HCT116 (cell line): ENCODE measurements around the gene KRT39. TPM values are rescaled to one million over a fixed set of nuclear protein-coding genes. Genes with fewer than 3 reads are reported as not detected.

Source experiments
- ATAC-seq: fragments of 200-7000 bp; cut with Tn5 transposase; 2 replicates; pipeline ENCODE4 v1.9.1; 2020; ENCODE audit warnings: mild to moderate bottlenecking, moderate library complexity
- BruUV-seq: library from RNA; stranded (reverse); fragments of 400-500 nt; replicated peaks from 2 replicates; lab custom pipeline; 2021; lab: Mats Ljungman, UMichigan
- CTCF ChIA-PET: fragments of 300-600 bp; sonication (Branson Sonifier 250); formaldehyde crosslinking; loops from one replicate; lab custom pipeline; 2021; ENCODE audit warnings: antibody characterized with exemption; lab: Charles Lee
- POLR2A ChIA-PET: fragments of 300-600, 350-600 bp; sonication (Branson Sonifier 250); formaldehyde crosslinking; loops from one replicate; lab custom pipeline; 2021; ENCODE audit warnings: antibody characterized with exemption; lab: Charles Lee
- RAD21 ChIA-PET, 2 experiments: fragments of 300-600 bp; sonication (Branson Sonifier 250); formaldehyde crosslinking; loops; one replicate each; lab custom pipeline; 2023; ENCODE audit warnings: low total read pairs in 2 of 2; ENCODE audit not compliant: uncharacterized antibody in 2 of 2, unreplicated experiment in 2 of 2, low non-redundant PET in 1 of 2; lab: Charles Lee
- DNase-seq: peaks from one replicate; pipeline ENCODE4 v3.0.0-alpha.2; 2010; ENCODE audit warnings: low read depth, low spot score
- H2AFZ ChIP-seq: fragments of 200-600 bp; shearing (Covaris generic), sonication (generic); 2 replicates; pipeline ENCODE4 v1.6.1; 2017; ENCODE audit warnings: low read depth, mixed run types, mixed read lengths, antibody characterized with exemption, low read length; ENCODE audit not compliant: poor library complexity, severe bottlenecking
- H3K27ac ChIP-seq: 2 replicates; pipeline ENCODE4 v1.5.1; 2012; ENCODE audit warnings: low read depth, low read length
- H3K27me3 ChIP-seq: fragments of 200-600 bp; sonication (generic); 2 replicates; pipeline ENCODE4 v1.6.1; 2016; ENCODE audit warnings: mixed run types, low read length, mixed read lengths; ENCODE audit not compliant: insufficient read depth
- H3K36me3 ChIP-seq, 2 experiments: fragments of 200-500 bp in 1 of 2; fragments of 200-600 bp in 1 of 2; sonication (Bioruptor generic) in 1 of 2; sonication (generic) in 1 of 2; 2 replicates each; pipeline versions ENCODE4 v1.5.1 to v1.6.1; 2014 to 2016; ENCODE audit warnings: low read length in 2 of 2, inconsistent platforms in 1 of 2, mixed read lengths in 1 of 2, mixed run types in 1 of 2; ENCODE audit not compliant: insufficient read depth in 2 of 2, control insufficient read depth in 1 of 2
- H3K4me1 ChIP-seq, 2 experiments: fragments of 200-600 bp in 1 of 2; sonication (generic) in 1 of 2; 2 replicates each; pipeline versions ENCODE4 v1.5.1 to v1.6.1; 2012 to 2017; ENCODE audit warnings: low read length in 2 of 2, inconsistent platforms in 1 of 2, mild to moderate bottlenecking in 1 of 2, mixed read lengths in 1 of 2, mixed run types in 1 of 2, moderate library complexity in 1 of 2; ENCODE audit not compliant: insufficient read depth in 2 of 2, control insufficient read depth in 1 of 2
- H3K4me2 ChIP-seq: fragments of 200-600 bp; sonication (generic); 2 replicates; pipeline ENCODE4 v1.6.1; 2017; ENCODE audit warnings: mixed run types, low read length, mixed read lengths
- H3K4me3 ChIP-seq, 2 experiments: fragments of 200-600 bp in 1 of 2; sonication (generic) in 1 of 2; replicated peaks in 1 of 2; 2 replicates each; pipeline ENCODE4 v1.5.1; 2011 to 2016; ENCODE audit warnings: low read length in 2 of 2, control low read depth in 1 of 2, low read depth in 1 of 2, mild to moderate bottlenecking in 1 of 2, mixed read lengths in 1 of 2, mixed run types in 1 of 2
- H3K79me2 ChIP-seq: fragments of 200-600 bp; sonication (generic); 2 replicates; pipeline ENCODE4 v1.6.1; 2017; ENCODE audit warnings: mild to moderate bottlenecking, mixed run types, low read length, moderate library complexity, mixed read lengths; ENCODE audit not compliant: insufficient read depth
- H3K9ac ChIP-seq: fragments of 200-600 bp; sonication (generic); 2 replicates; pipeline ENCODE4 v1.6.1; 2016; ENCODE audit warnings: low read length, mixed read lengths
- H3K9me2 ChIP-seq: fragments of 200-600 bp; sonication (generic), shearing (Covaris generic); 2 replicates; pipeline ENCODE4 v1.6.1; 2017; ENCODE audit warnings: mixed run types, mild to moderate bottlenecking, moderate library complexity; ENCODE audit not compliant: insufficient read depth
- H3K9me3 ChIP-seq, 2 experiments: fragments of 200-500 bp in 1 of 2; fragments of 200-600 bp in 1 of 2; sonication (Bioruptor generic) in 1 of 2; sonication (generic) in 1 of 2; 2 replicates each; pipeline ENCODE4 v1.6.1; 2014 to 2017; ENCODE audit warnings: low read length in 2 of 2, mixed read lengths in 2 of 2, inconsistent platforms in 1 of 2, low read depth in 1 of 2, mild to moderate bottlenecking in 1 of 2, mixed run types in 1 of 2, moderate library complexity in 1 of 2; ENCODE audit not compliant: control insufficient read depth in 1 of 2, insufficient read depth in 1 of 2
- H4K20me1 ChIP-seq: fragments of 200-600 bp; sonication (generic), shearing (Covaris generic); 2 replicates; pipeline ENCODE4 v1.6.1; 2017; ENCODE audit warnings: mixed run types, mild to moderate bottlenecking, moderate library complexity; ENCODE audit not compliant: insufficient read depth
- ATF3 ChIP-seq: IDR thresholded peaks from 2 replicates; pipeline ENCODE4 v1.6.1; 2012
- CTCF ChIP-seq, 3 experiments: fragments of 200-600 bp in 1 of 3; sonication (generic) in 1 of 3; IDR thresholded peaks in 2 of 3; conservative IDR thresholded peaks in 1 of 3; 2 replicates each; pipeline ENCODE4 v1.5.1; 2012 to 2017; ENCODE audit warnings: low read depth in 2 of 3, low read length in 2 of 3, antibody characterized with exemption in 1 of 3, borderline replicate concordance in 1 of 3, control low read depth in 1 of 3, mild to moderate bottlenecking in 1 of 3, mixed read lengths in 1 of 3, mixed run types in 1 of 3, moderate library complexity in 1 of 3; ENCODE audit not compliant: insufficient read depth in 1 of 3
- FOSL1 ChIP-seq: IDR thresholded peaks from 2 replicates; pipeline ENCODE4 v1.6.1; 2012; ENCODE audit warnings: low read depth
- JUND ChIP-seq: IDR thresholded peaks from 2 replicates; pipeline ENCODE4 v1.6.1; 2012
- MAX ChIP-seq: IDR thresholded peaks from 2 replicates; pipeline ENCODE4 v1.6.1; 2012
- POLR2A ChIP-seq: IDR thresholded peaks from 2 replicates; pipeline ENCODE4 v1.7.0; 2011; ENCODE audit warnings: borderline replicate concordance; ENCODE audit not compliant: insufficient read depth, insufficient read length; ENCODE audit errors: extremely low read depth
- SIN3A ChIP-seq: IDR thresholded peaks from 2 replicates; pipeline ENCODE4 v1.6.1; 2012; ENCODE audit warnings: low read depth
- SP1 ChIP-seq: IDR thresholded peaks from 2 replicates; pipeline ENCODE4 v1.6.1; 2012; ENCODE audit warnings: low read depth
- SRF ChIP-seq: IDR thresholded peaks from 2 replicates; pipeline ENCODE4 v1.6.1; 2012; ENCODE audit warnings: low read depth
- TCF7L2 ChIP-seq: IDR thresholded peaks from 2 replicates; pipeline ENCODE4 v1.7.0; 2011; ENCODE audit warnings: borderline replicate concordance, inconsistent platforms; ENCODE audit not compliant: insufficient read depth, insufficient read length; ENCODE audit errors: extremely low read depth
- YY1 ChIP-seq: IDR thresholded peaks from 2 replicates; pipeline ENCODE4 v1.6.1; 2011; ENCODE audit warnings: low read length, low read depth, moderate library complexity, mild to moderate bottlenecking; ENCODE audit not compliant: insufficient replicate concordance; ENCODE audit errors: extremely low read depth
- ZBTB33 ChIP-seq: IDR thresholded peaks from 2 replicates; pipeline ENCODE4 v1.6.1; 2011; ENCODE audit warnings: mild to moderate bottlenecking, low read length, moderate library complexity; ENCODE audit not compliant: insufficient replicate concordance; ENCODE audit errors: extremely low read depth
- ZNF274 ChIP-seq: fragments of 200-500 bp; sonication (Bioruptor generic); IDR thresholded peaks from 2 replicates; pipeline ENCODE4 v1.6.1; 2014; ENCODE audit warnings: mild to moderate bottlenecking, low read depth, low read length, inconsistent platforms
- intact Hi-C: fragments of 100-400 bp; cut with micrococcal nuclease; formaldehyde crosslinking; loops from 2 replicates; pipeline ENCODE4 v1.10.0; 2022
- total RNA-seq: library from RNA; stranded (reverse); gene quantifications from one replicate; pipeline ENCODE4 v1.2.1, GENCODE V29; 2021; ENCODE audit not compliant: unreplicated experiment

KRT39 gene
- total RNA-seq, 1 experiment from 2014 or later, result not detected

- H3K36me3 ChIP-seq, result no peaks in the 10 kb centered on the region; a peak in 1 of 4 replicates
- no peaks in the 10 kb centered on the region for H3K9me3 ChIP-seq
- DNase-seq, result no peak
- H4K20me1 ChIP-seq, result no peaks in the 10 kb centered on the region
- no peak overlapping the region for H2AFZ ChIP-seq
- no peaks in the 10 kb centered on the region for H3K9me2 ChIP-seq
- TF ChIP-seq POLR2A, result peak; percentile 15
- TF ChIP-seq MAX, result no peak; the same call in 1 of the 2 replicates
- TF ChIP-seq, all 23 proteins: peak for 1
- POLR2A ChIA-PET, result interaction anchor here (1.1 to 1.4 kb wide), 2 partner anchors 37 to 42 kb away, joined by 3 read pairs; no protein-coding TSS in a partner anchor
- RAD21 ChIA-PET, result no interaction called here
- H3K4me3 ChIP-seq, result no peak overlapping the region
- peak; percentile 37 for ATAC-seq
- peak overlapping the region; percentile 90 for H3K27ac ChIP-seq
- CTCF ChIA-PET, result interaction anchor here (1.6 kb wide), 1 partner anchor 407 kb away, joined by 4 read pairs; no protein-coding TSS in a partner anchor
- H3K79me2 ChIP-seq, result no peaks in the 10 kb centered on the region
- intact Hi-C loops, result loop anchor here (2.0 kb wide), 1 partner anchor 41 kb away; no protein-coding TSS in a partner anchor
- peak overlapping the region; percentile 52 for H3K9ac ChIP-seq
- TSS peak; percentile 83 for BruUV-seq
- H3K4me1 ChIP-seq, result peaks cover 45 to 65% of the 10 kb centered on the region in 2 experiments
- peak overlapping the region; percentile 50 for H3K4me2 ChIP-seq
- no peaks in the 10 kb centered on the region for H3K27me3 ChIP-seq
Observed at GRCh38 chr17:40915721-40916256, 51.0 kb downstream of the KRT39 start.

- ATAC-seq (peak; percentile 83), DNase-seq (peak; percentile 92)
- no peaks in the 10 kb centered on the region; a peak in 1 of 4 replicates for H3K36me3 ChIP-seq
- H2AFZ ChIP-seq, result no peak overlapping the region
- ChIA-PET CTCF (no interaction called here), RAD21 (no interaction called here), POLR2A (interaction anchor here (1.1 to 1.7 kb wide), 2 partner anchors 42 to 615 kb away, joined by 3 read pairs; no protein-coding TSS in a partner anchor)
- intact Hi-C loops, result loop anchor here (2.0 kb wide), 1 partner anchor 42 kb away; no protein-coding TSS in a partner anchor
- H3K4me1 ChIP-seq, result peaks cover 50 to 65% of the 10 kb centered on the region in 2 experiments
- no peaks in the 10 kb centered on the region for H3K79me2 ChIP-seq
- H3K4me2 ChIP-seq, result peak overlapping the region; percentile 50
- H3K27ac ChIP-seq, result peak overlapping the region; percentile 90
- H3K4me3 ChIP-seq, result no peak overlapping the region
- BruUV-seq, result no TSS peak
- H3K27me3 ChIP-seq, result no peaks in the 10 kb centered on the region
- peak overlapping the region; percentile 52 for H3K9ac ChIP-seq
- no peaks in the 10 kb centered on the region for H4K20me1 ChIP-seq
- H3K9me3 ChIP-seq, result no peaks in the 10 kb centered on the region
- H3K9me2 ChIP-seq, result no peaks in the 10 kb centered on the region
- no peak for TF ChIP-seq CTCF (IDR thresholded peaks at IDR 0.05 in 2 of 3, conservative IDR thresholded peaks at IDR 0.05 in 1 of 3; ENCODE audit: borderline replicate concordance in 1 of 3, insufficient read depth in 1 of 3, low read depth in 2 of 3, low read length in 2 of 3)
- no peak for TF ChIP-seq ZBTB33
- TF ChIP-seq POLR2A, result no peak
- TF ChIP-seq TCF7L2, result peak; percentile 56
- peak; percentile 67 for TF ChIP-seq MAX
- peak; percentile 98 for TF ChIP-seq SP1
- TF ChIP-seq SRF, result peak; percentile 83
- no peak for TF ChIP-seq ZNF274
- no peak; the same call in 1 of the 2 replicates for TF ChIP-seq SIN3A
- peak; percentile 92; the same call in 1 of the 2 replicates for TF ChIP-seq ATF3
- TF ChIP-seq YY1, result no peak
- TF ChIP-seq FOSL1, result peak; percentile 94
- TF ChIP-seq JUND, result peak; percentile 97
Observed at GRCh38 chr17:40915199-40915661, 51.5 kb downstream of the KRT39 start.
